OCI-LY1 (cell line): Measurements from ENCODE around the gene ARFGAP1.
"Not testable (repeated sequence)": the region's sequence is repeated elsewhere in the genome, so short reads cannot be mapped to it uniquely, and the experiment has no call there.

Experiments
- H2AFZ ChIP-seq: fragments of 200-600 bp; sonication (generic), shearing (Covaris generic); 2 replicates; pipeline ENCODE4 v1.6.0; 2014; ENCODE audit warnings: antibody characterized with exemption, mild to moderate bottlenecking, low read length
- H3F3A ChIP-seq: fragments of 200-600 bp; sonication (generic), shearing (Covaris generic); 2 replicates; pipeline ENCODE4 v1.6.0; 2014; ENCODE audit warnings: mild to moderate bottlenecking, antibody characterized with exemption, low read length, moderate library complexity; ENCODE audit not compliant: insufficient read depth
- H3K27ac ChIP-seq: fragments of 200-600 bp; sonication (generic); 2 replicates; pipeline ENCODE4 v1.5.1; 2014; ENCODE audit warnings: low read length, mixed run types, mild to moderate bottlenecking, low read depth; ENCODE audit not compliant: poor library complexity, severe bottlenecking
- H3K27me3 ChIP-seq: fragments of 200-600 bp; sonication (generic); 2 replicates; pipeline ENCODE4 v1.6.0; 2014; ENCODE audit warnings: antibody characterized with exemption, mild to moderate bottlenecking, low read length, moderate library complexity; ENCODE audit not compliant: insufficient read depth
- H3K36me3 ChIP-seq: fragments of 200-600 bp; sonication (generic); 2 replicates; pipeline ENCODE4 v1.6.1; 2014; ENCODE audit warnings: mild to moderate bottlenecking, antibody characterized with exemption, low read length, moderate library complexity, mixed read lengths; ENCODE audit not compliant: insufficient read depth
- H3K4me1 ChIP-seq: fragments of 200-600 bp; sonication (generic); 2 replicates; pipeline ENCODE4 v1.5.1; 2014; ENCODE audit warnings: mild to moderate bottlenecking, low read length, moderate library complexity; ENCODE audit not compliant: insufficient read depth, severe bottlenecking
- H3K4me2 ChIP-seq: fragments of 200-600 bp; sonication (generic), shearing (Covaris generic); 2 replicates; pipeline ENCODE4 v1.6.1; 2014; ENCODE audit warnings: low read length
- H3K4me3 ChIP-seq: fragments of 200-600 bp; sonication (generic); 2 replicates; pipeline ENCODE4 v1.5.1; 2014; ENCODE audit warnings: low read length, low read depth, mild to moderate bottlenecking, mixed read lengths; ENCODE audit not compliant: poor library complexity, severe bottlenecking
- H3K79me2 ChIP-seq: fragments of 200-600 bp; shearing (Covaris generic); 2 replicates; pipeline ENCODE4 v1.6.1; 2016; ENCODE audit warnings: mixed run types, low read length, mixed read lengths; ENCODE audit not compliant: insufficient read depth
- H3K9ac ChIP-seq: fragments of 200-600 bp; sonication (generic), shearing (Covaris generic); 2 replicates; pipeline ENCODE4 v1.6.1; 2014; ENCODE audit warnings: mild to moderate bottlenecking, low read length, mixed read lengths
- H3K9me2 ChIP-seq: fragments of 200-600 bp; sonication (generic), shearing (Covaris generic); 2 replicates; pipeline ENCODE4 v1.6.1; 2014; ENCODE audit warnings: low read depth, mild to moderate bottlenecking, low read length, mixed read lengths
- H3K9me3 ChIP-seq: fragments of 200-600 bp; shearing (Covaris generic); 2 replicates; pipeline ENCODE4 v1.6.1; 2014; ENCODE audit warnings: low read length, mixed read lengths
- H4K20me1 ChIP-seq: fragments of 200-600 bp; sonication (generic), shearing (Covaris generic); 2 replicates; pipeline ENCODE4 v1.6.0; 2016; ENCODE audit warnings: mild to moderate bottlenecking, low read length; ENCODE audit not compliant: insufficient read depth
- CTCF ChIP-seq: fragments of 200-600 bp; sonication (generic), shearing (Covaris generic); IDR thresholded peaks from 2 replicates; pipeline ENCODE4 v1.5.1; 2017; ENCODE audit warnings: mild to moderate bottlenecking, antibody characterized with exemption, low read length, moderate library complexity, mixed read lengths
- EZH2 ChIP-seq: fragments of 200-600 bp; sonication (generic), shearing (Covaris generic); IDR thresholded peaks from 2 replicates; pipeline ENCODE4 v1.8.0; 2017; ENCODE audit warnings: borderline replicate concordance, mixed run types, mild to moderate bottlenecking, antibody characterized with exemption, low read length, moderate library complexity, mixed read lengths

Gene ARFGAP1

GRCh38 chr20:63333241-63333836, 60.7 kb downstream of the ARFGAP1 start:
- Histone ChIP-seq H3K27me3 (peaks cover 7% of the 10 kb centered on the region; the same call in 1 of the 2 replicates), H3K9me2 (no peaks in the 10 kb centered on the region), H2AFZ (no peak overlapping the region), H3K9ac (no peak overlapping the region), H3K9me3 (no peaks in the 10 kb centered on the region), H3K4me1 (no peaks in the 10 kb centered on the region), H4K20me1 (no peaks in the 10 kb centered on the region), H3K79me2 (no peaks in the 10 kb centered on the region), H3K4me2 (no peak overlapping the region), H3K36me3 (no peaks in the 10 kb centered on the region), H3K27ac (no peak overlapping the region), H3F3A (no peaks in the 10 kb centered on the region), H3K4me3 (no peak overlapping the region)
- no peak for TF ChIP-seq CTCF

- H3K9ac ChIP-seq, result no peak overlapping the region
- H3K4me1 ChIP-seq, result no peaks in the 10 kb centered on the region
- no peaks in the 10 kb centered on the region for H3K9me3 ChIP-seq
- H2AFZ ChIP-seq, result no peak overlapping the region
- H3F3A ChIP-seq, result no peaks in the 10 kb centered on the region
- TF ChIP-seq EZH2, result no peak
- TF ChIP-seq CTCF, result no peak
- no peak overlapping the region for H3K4me2 ChIP-seq
- no peak overlapping the region for H3K4me3 ChIP-seq
- H3K36me3 ChIP-seq, result no peaks in the 10 kb centered on the region
- peaks cover 7% of the 10 kb centered on the region; the same call in 1 of the 2 replicates for H3K27me3 ChIP-seq
- no peaks in the 10 kb centered on the region for H3K9me2 ChIP-seq
- no peaks in the 10 kb centered on the region for H4K20me1 ChIP-seq
- no peak overlapping the region for H3K27ac ChIP-seq
- H3K79me2 ChIP-seq, result no peaks in the 10 kb centered on the region
Observed at GRCh38 chr20:63334356-63334755, 61.7 kb downstream of the ARFGAP1 start.

GRCh38 chr20:63335060-63335459, 62.4 kb downstream of the ARFGAP1 start:
- not testable (repeated sequence) for H3K4me3 ChIP-seq, H2AFZ ChIP-seq, H4K20me1 ChIP-seq, H3K4me2 ChIP-seq, H3K9me3 ChIP-seq, H3K27ac ChIP-seq, H3K79me2 ChIP-seq, H3K27me3 ChIP-seq, H3F3A ChIP-seq, H3K4me1 ChIP-seq, H3K36me3 ChIP-seq, H3K9me2 ChIP-seq, H3K9ac ChIP-seq

- H3K4me1 ChIP-seq, result no peaks in the 10 kb centered on the region
- no peaks in the 10 kb centered on the region for H3K9me2 ChIP-seq
- peaks cover 7% of the 10 kb centered on the region; the same call in 1 of the 2 replicates for H3K27me3 ChIP-seq
- no peak overlapping the region for H2AFZ ChIP-seq
- H3K4me2 ChIP-seq, result no peak overlapping the region
- no peaks in the 10 kb centered on the region for H3K9me3 ChIP-seq
- no peaks in the 10 kb centered on the region for H3K36me3 ChIP-seq
- no peak overlapping the region for H3K9ac ChIP-seq
- no peak overlapping the region for H3K4me3 ChIP-seq
- no peak overlapping the region for H3K27ac ChIP-seq
- H3F3A ChIP-seq, result no peaks in the 10 kb centered on the region
- H3K79me2 ChIP-seq, result no peaks in the 10 kb centered on the region
- no peaks in the 10 kb centered on the region for H4K20me1 ChIP-seq
- TF ChIP-seq CTCF, result no peak
- TF ChIP-seq EZH2, result no peak
Observed at GRCh38 chr20:63335711-63336110, 63.1 kb downstream of the ARFGAP1 start.
